ENCODE measurements around the gene AIFM1.

GRCh38 chrX:130094696-130095095, 70.9 kb downstream of the AIFM1 start:
- no peak for TF ChIP-seq EGR1 (IDR thresholded peaks at IDR 0.05)
- TF ChIP-seq YY1 (IDR thresholded peaks at IDR 0.05; ENCODE audit: low read depth), result no peak
- no peak for TF ChIP-seq RAD21 (IDR thresholded peaks at IDR 0.05; ENCODE audit: low read depth)
- no peak for TF ChIP-seq EP300 (IDR thresholded peaks at IDR 0.05; ENCODE audit: borderline replicate concordance)

All from Ishikawa (cell line).